BJ (cell line): ENCODE data around the gene TRAPPC2L. TPM values are rescaled to one million over a fixed set of nuclear protein-coding genes. Genes with fewer than 3 reads are reported as not detected.

ENCODE experiments used
- CTCF ChIA-PET: fragments of 350-600 bp; formaldehyde crosslinking; extraction: SDS; loops from one replicate; lab custom pipeline; 2021; ENCODE audit warnings: antibody characterized with exemption, inconsistent platforms; lab: Yijun Ruan, JAX
- POLR2A ChIA-PET: fragments of 300-600 bp; sonication (Branson Sonifier 250); formaldehyde crosslinking; extraction: SDS; loops from one replicate; lab custom pipeline; 2021; ENCODE audit warnings: antibody characterized with exemption; lab: Charles Lee
- DNase-seq: peaks from one replicate; pipeline ENCODE4 v3.0.0-alpha.2; 2011; ENCODE audit warnings: low read depth
- H3K27me3 ChIP-seq: 2 replicates; pipeline ENCODE4 v1.6.0; 2011; ENCODE audit warnings: low read length; ENCODE audit not compliant: control insufficient read depth, insufficient read depth
- H3K36me3 ChIP-seq: 2 replicates; pipeline ENCODE4 v1.5.1; 2011; ENCODE audit warnings: low read length; ENCODE audit not compliant: control insufficient read depth, insufficient read depth
- H3K4me3 ChIP-seq: 2 replicates; pipeline ENCODE4 v1.5.1; 2011; ENCODE audit warnings: low read depth, mild to moderate bottlenecking, control low read depth, low read length
- CTCF ChIP-seq: IDR thresholded peaks from 2 replicates; pipeline ENCODE4 v1.5.1; 2011; ENCODE audit warnings: low read depth, mild to moderate bottlenecking, control low read depth, inconsistent platforms, low read length, moderate library complexity; ENCODE audit not compliant: insufficient read depth
- polyA plus RNA-seq: library from polyadenylated mRNA; depleted of rRNA; stranded (reverse); fragments of >200 nt; gene quantifications from 2 replicates; pipeline ENCODE4 v1.2.3, GENCODE V29; 2011

TRAPPC2L gene
- polyA plus RNA-seq, 1 experiment = 84.8 TPM

GRCh38 chr16:88859381-88860091, 2.6 kb downstream of the TRAPPC2L start:
- CTCF ChIA-PET = no interaction called here
- no peak for DNase-seq

GRCh38 chr16:88861359-88861758, 4.4 kb downstream of the TRAPPC2L start:
- Histone ChIP-seq H3K36me3 (peaks cover 11% of the 10 kb centered on the region), H3K27me3 (no peaks in the 10 kb centered on the region), H3K4me3 (no peak overlapping the region)
- POLR2A ChIA-PET = no interaction called here
- TF ChIP-seq CTCF = no peak
- CTCF ChIA-PET = no interaction called here
- no peak for DNase-seq

More at GRCh38 chr16:88859381-88860091, 2.6 kb downstream of the TRAPPC2L start:
- peaks cover 11% of the 10 kb centered on the region for H3K36me3 ChIP-seq
- no peak for TF ChIP-seq CTCF
- no peak overlapping the region for H3K4me3 ChIP-seq
- no peaks in the 10 kb centered on the region for H3K27me3 ChIP-seq
- POLR2A ChIA-PET = no interaction called here

GRCh38 chr16:88862968-88863367, 6.0 kb downstream of the TRAPPC2L start:
- DNase-seq = no peak
- Histone ChIP-seq H3K27me3 (no peaks in the 10 kb centered on the region), H3K36me3 (peaks cover 11% of the 10 kb centered on the region), H3K4me3 (no peak overlapping the region)
- POLR2A ChIA-PET = no interaction called here
- TF ChIP-seq CTCF = no peak
- CTCF ChIA-PET = no interaction called here

- no peak for DNase-seq
- CTCF ChIA-PET = no interaction called here
- no peak for TF ChIP-seq CTCF
- H3K27me3 ChIP-seq = no peaks in the 10 kb centered on the region
- H3K4me3 ChIP-seq = no peak overlapping the region
- peaks cover 11% of the 10 kb centered on the region for H3K36me3 ChIP-seq
- POLR2A ChIA-PET = no interaction called here
Observed at GRCh38 chr16:88863426-88863825, 6.5 kb downstream of the TRAPPC2L start.

- peaks cover 11% of the 10 kb centered on the region for H3K36me3 ChIP-seq
- no peak for DNase-seq
- POLR2A ChIA-PET = no interaction called here
- peaks cover 2% of the 10 kb centered on the region for H3K27me3 ChIP-seq
- no peak for TF ChIP-seq CTCF
- H3K4me3 ChIP-seq = no peak overlapping the region
- CTCF ChIA-PET = interaction anchor here (1.2 kb wide), 1 partner anchor 15 kb away, joined by 3 read pairs; no protein-coding TSS in a partner anchor
Observed at GRCh38 chr16:88864099-88864498, 7.2 kb downstream of the TRAPPC2L start.
